ENCODE data around the gene IFT43.

IFT43 gene

GRCh38 chr14:76112889-76113624 lies 127.5 kb downstream of the IFT43 start:
- Histone ChIP-seq H3K36me3 (ENCODE audit: control insufficient read depth in 2 of 2, insufficient read depth in 2 of 2, low read length in 2 of 2) (no peaks in the 10 kb centered on the region), H3K9me3 (ENCODE audit: control insufficient read depth in 2 of 2, low read length in 2 of 2) (no peaks in the 10 kb centered on the region), H3K27me3 (ENCODE audit: control insufficient read depth in 1 of 2, insufficient read depth in 2 of 2, low read length in 2 of 2) (peaks cover 0 to 3% of the 10 kb centered on the region in 2 donors), H3K4me1 (ENCODE audit: control insufficient read depth, insufficient read depth, low read length) (peaks cover 3% of the 10 kb centered on the region), H3K27ac (ENCODE audit: low read length) (no peak overlapping the region), H3K4me3 (ENCODE audit: low read length in 2 of 2) (no peak overlapping the region), H3K9ac (ENCODE audit: low read length in 2 of 2) (no peak overlapping the region)

GRCh38 chr14:76113691-76114090 lies 128.1 kb downstream of the IFT43 start:
- Histone ChIP-seq H3K4me3 (ENCODE audit: low read length in 2 of 2) (no peak overlapping the region), H3K9ac (ENCODE audit: low read length in 2 of 2) (no peak overlapping the region), H3K27ac (ENCODE audit: low read length) (no peak overlapping the region), H3K4me1 (ENCODE audit: control insufficient read depth, insufficient read depth, low read length) (peaks cover 3% of the 10 kb centered on the region), H3K9me3 (ENCODE audit: control insufficient read depth in 2 of 2, low read length in 2 of 2) (no peaks in the 10 kb centered on the region), H3K36me3 (ENCODE audit: control insufficient read depth in 2 of 2, insufficient read depth in 2 of 2, low read length in 2 of 2) (no peaks in the 10 kb centered on the region), H3K27me3 (ENCODE audit: control insufficient read depth in 1 of 2, insufficient read depth in 2 of 2, low read length in 2 of 2) (peaks cover 0 to 3% of the 10 kb centered on the region in 2 donors)

GRCh38 chr14:76115010-76115422 lies 129.5 kb downstream of the IFT43 start:
- H3K27ac ChIP-seq (ENCODE audit: low read length) = no peak overlapping the region
- peaks cover 0 to 3% of the 10 kb centered on the region in 2 donors for H3K27me3 ChIP-seq (ENCODE audit: control insufficient read depth in 1 of 2, insufficient read depth in 2 of 2, low read length in 2 of 2)
- H3K36me3 ChIP-seq (ENCODE audit: control insufficient read depth in 2 of 2, insufficient read depth in 2 of 2, low read length in 2 of 2) = no peaks in the 10 kb centered on the region
- H3K9ac ChIP-seq (ENCODE audit: low read length in 2 of 2) = no peak overlapping the region
- H3K9me3 ChIP-seq (ENCODE audit: control insufficient read depth in 2 of 2, low read length in 2 of 2) = no peaks in the 10 kb centered on the region
- no peak overlapping the region for H3K4me3 ChIP-seq (ENCODE audit: low read length in 2 of 2)
- H3K4me1 ChIP-seq (ENCODE audit: control insufficient read depth, insufficient read depth, low read length) = peaks cover 3% of the 10 kb centered on the region

GRCh38 chr14:76117789-76118484 lies 132.4 kb downstream of the IFT43 start:
- Histone ChIP-seq H3K27me3 (ENCODE audit: control insufficient read depth in 1 of 2, insufficient read depth in 2 of 2, low read length in 2 of 2) (peaks cover 0 to 3% of the 10 kb centered on the region in 2 donors), H3K27ac (ENCODE audit: low read length) (no peak overlapping the region), H3K9me3 (ENCODE audit: control insufficient read depth in 2 of 2, low read length in 2 of 2) (no peaks in the 10 kb centered on the region), H3K9ac (ENCODE audit: low read length in 2 of 2) (no peak overlapping the region), H3K4me3 (ENCODE audit: low read length in 2 of 2) (no peak overlapping the region), H3K4me1 (ENCODE audit: control insufficient read depth, insufficient read depth, low read length) (peaks cover 3% of the 10 kb centered on the region), H3K36me3 (ENCODE audit: control insufficient read depth in 2 of 2, insufficient read depth in 2 of 2, low read length in 2 of 2) (no peaks in the 10 kb centered on the region)

- H3K27ac ChIP-seq (ENCODE audit: low read length) = no peak overlapping the region
- no peaks in the 10 kb centered on the region for H3K36me3 ChIP-seq (ENCODE audit: control insufficient read depth in 2 of 2, insufficient read depth in 2 of 2, low read length in 2 of 2)
- H3K9ac ChIP-seq (ENCODE audit: low read length in 2 of 2) = no peak overlapping the region
- peaks cover 3% of the 10 kb centered on the region for H3K4me1 ChIP-seq (ENCODE audit: control insufficient read depth, insufficient read depth, low read length)
- H3K4me3 ChIP-seq (ENCODE audit: low read length in 2 of 2) = no peak overlapping the region
- peaks cover 0 to 3% of the 10 kb centered on the region in 2 donors for H3K27me3 ChIP-seq (ENCODE audit: control insufficient read depth in 1 of 2, insufficient read depth in 2 of 2, low read length in 2 of 2)
- no peaks in the 10 kb centered on the region for H3K9me3 ChIP-seq (ENCODE audit: control insufficient read depth in 2 of 2, low read length in 2 of 2)
Observed at GRCh38 chr14:76118594-76118993, 133.0 kb downstream of the IFT43 start.

- Histone ChIP-seq H3K4me1 (ENCODE audit: control insufficient read depth, insufficient read depth, low read length) (peaks cover 3% of the 10 kb centered on the region), H3K9me3 (ENCODE audit: control insufficient read depth in 2 of 2, low read length in 2 of 2) (no peaks in the 10 kb centered on the region), H3K36me3 (ENCODE audit: control insufficient read depth in 2 of 2, insufficient read depth in 2 of 2, low read length in 2 of 2) (no peaks in the 10 kb centered on the region), H3K4me3 (ENCODE audit: low read length in 2 of 2) (no peak overlapping the region), H3K27me3 (ENCODE audit: control insufficient read depth in 1 of 2, insufficient read depth in 2 of 2, low read length in 2 of 2) (no peaks in the 10 kb centered on the region), H3K9ac (ENCODE audit: low read length in 2 of 2) (no peak overlapping the region), H3K27ac (ENCODE audit: low read length) (no peak overlapping the region)
Observed at GRCh38 chr14:76121089-76121748, 135.7 kb downstream of the IFT43 start.

- Histone ChIP-seq H3K4me1 (ENCODE audit: control insufficient read depth, insufficient read depth, low read length) (no peaks in the 10 kb centered on the region), H3K27me3 (ENCODE audit: control insufficient read depth in 1 of 2, insufficient read depth in 2 of 2, low read length in 2 of 2) (no peaks in the 10 kb centered on the region), H3K9ac (ENCODE audit: low read length in 2 of 2) (no peak overlapping the region), H3K36me3 (ENCODE audit: control insufficient read depth in 2 of 2, insufficient read depth in 2 of 2, low read length in 2 of 2) (no peaks in the 10 kb centered on the region), H3K9me3 (ENCODE audit: control insufficient read depth in 2 of 2, low read length in 2 of 2) (peaks cover 0 to 3% of the 10 kb centered on the region in 2 donors), H3K4me3 (ENCODE audit: low read length in 2 of 2) (no peak overlapping the region), H3K27ac (ENCODE audit: low read length) (no peak overlapping the region)
Observed at GRCh38 chr14:76123426-76124225, 138.1 kb downstream of the IFT43 start.

- Histone ChIP-seq H3K27ac (ENCODE audit: low read length) (no peak overlapping the region), H3K9me3 (ENCODE audit: control insufficient read depth in 2 of 2, low read length in 2 of 2) (peaks cover 0 to 3% of the 10 kb centered on the region in 2 donors)
Observed at GRCh38 chr14:76125511-76125910, 139.9 kb downstream of the IFT43 start.

GRCh38 chr14:76126076-76126475 lies 140.5 kb downstream of the IFT43 start:
- Histone ChIP-seq H3K27me3 (ENCODE audit: control insufficient read depth in 1 of 2, insufficient read depth in 2 of 2, low read length in 2 of 2) (no peaks in the 10 kb centered on the region), H3K36me3 (ENCODE audit: control insufficient read depth in 2 of 2, insufficient read depth in 2 of 2, low read length in 2 of 2) (no peaks in the 10 kb centered on the region), H3K4me3 (ENCODE audit: low read length in 2 of 2) (no peak overlapping the region), H3K9me3 (ENCODE audit: control insufficient read depth in 2 of 2, low read length in 2 of 2) (peaks cover 0 to 3% of the 10 kb centered on the region in 2 donors), H3K4me1 (ENCODE audit: control insufficient read depth, insufficient read depth, low read length) (no peaks in the 10 kb centered on the region), H3K27ac (ENCODE audit: low read length) (no peak overlapping the region), H3K9ac (ENCODE audit: low read length in 2 of 2) (no peak overlapping the region)

More at GRCh38 chr14:76125511-76125910, 139.9 kb downstream of the IFT43 start:
- H3K4me1 ChIP-seq (ENCODE audit: control insufficient read depth, insufficient read depth, low read length) = no peaks in the 10 kb centered on the region
- no peaks in the 10 kb centered on the region for H3K36me3 ChIP-seq (ENCODE audit: control insufficient read depth in 2 of 2, insufficient read depth in 2 of 2, low read length in 2 of 2)
- no peak overlapping the region for H3K9ac ChIP-seq (ENCODE audit: low read length in 2 of 2)
- no peaks in the 10 kb centered on the region for H3K27me3 ChIP-seq (ENCODE audit: control insufficient read depth in 1 of 2, insufficient read depth in 2 of 2, low read length in 2 of 2)
- no peak overlapping the region for H3K4me3 ChIP-seq (ENCODE audit: low read length in 2 of 2)

GRCh38 chr14:76129851-76130576 lies 144.5 kb downstream of the IFT43 start:
- Histone ChIP-seq H3K4me3 (ENCODE audit: low read length in 2 of 2) (no peak overlapping the region), H3K27me3 (ENCODE audit: control insufficient read depth in 1 of 2, insufficient read depth in 2 of 2, low read length in 2 of 2) (peaks cover 4 to 8% of the 10 kb centered on the region in 2 donors), H3K9me3 (ENCODE audit: control insufficient read depth in 2 of 2, low read length in 2 of 2) (peaks cover 0 to 3% of the 10 kb centered on the region in 2 donors), H3K27ac (ENCODE audit: low read length) (no peak overlapping the region), H3K9ac (ENCODE audit: low read length in 2 of 2) (no peak overlapping the region), H3K36me3 (ENCODE audit: control insufficient read depth in 2 of 2, insufficient read depth in 2 of 2, low read length in 2 of 2) (no peaks in the 10 kb centered on the region), H3K4me1 (ENCODE audit: control insufficient read depth, insufficient read depth, low read length) (no peaks in the 10 kb centered on the region)
